ENCODE results near the gene ALDH1A2.

DNA sequence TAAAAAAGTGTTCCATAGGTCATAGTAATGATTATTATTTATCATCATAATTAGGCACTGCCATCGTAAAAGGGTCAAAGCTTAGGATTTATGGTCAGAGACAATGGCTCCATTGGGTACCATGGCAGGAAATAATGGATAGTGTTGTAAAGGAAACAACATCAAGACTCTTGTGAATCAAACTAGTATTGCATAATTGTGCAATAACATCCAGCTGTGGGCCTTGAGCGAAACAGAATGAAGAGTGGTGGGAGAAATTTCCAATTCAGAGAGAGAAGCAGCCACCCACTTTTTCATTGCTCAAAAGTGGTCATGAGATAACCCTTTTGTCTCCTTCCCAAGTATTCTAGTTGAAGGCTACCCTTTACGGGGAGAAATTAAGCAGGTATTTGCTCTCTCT is 61.7 kb downstream of the ALDH1A2 start:
- TF ChIP-seq POLR2A (IDR thresholded peaks at IDR 0.05) (no peak), CTCF (IDR thresholded peaks at IDR 0.05) (no peak), POLR2AphosphoS5 (IDR thresholded peaks at IDR 0.05) (no peak), EP300 (IDR thresholded peaks at IDR 0.05) (no peak)
